ENCODE measurements around the gene RASEF. TPM values are rescaled to one million over a fixed set of nuclear protein-coding genes. Genes with fewer than 3 reads are reported as not detected.
"Not testable (repeated sequence)": the region's sequence is repeated elsewhere in the genome, so short reads cannot be mapped to it uniquely, and the experiment has no call there.

RASEF gene
- total RNA-seq, 1 experiment from 2014 or later = 12.3 TPM

- Histone ChIP-seq H3K9ac (ENCODE audit: low read length) (no peak overlapping the region), H4K20me1 (ENCODE audit: low read length) (no peaks in the 10 kb centered on the region), H3K9me3 (ENCODE audit: low read length) (no peaks in the 10 kb centered on the region), H3K4me1 (ENCODE audit: insufficient read depth, low read length) (no peaks in the 10 kb centered on the region), H3K36me3 (ENCODE audit: low read depth, low read length) (no peaks in the 10 kb centered on the region), H3K4me2 (ENCODE audit: low read length) (no peak overlapping the region), H3K27ac (ENCODE audit: low read length) (no peak overlapping the region), H3F3A (ENCODE audit: low read length, unreplicated experiment) (no peaks in the 10 kb centered on the region), H3K4me3 (ENCODE audit: low read length) (no peak overlapping the region), H3K9me2 (replicated peaks; ENCODE audit: low read length) (no peaks in the 10 kb centered on the region), H2AFZ (ENCODE audit: low read length) (no peak overlapping the region), H3K27me3 (ENCODE audit: low read length) (no peaks in the 10 kb centered on the region), H3K79me2 (ENCODE audit: low read length) (no peaks in the 10 kb centered on the region)
- CTCF ChIA-PET = no interaction called here
- TF ChIP-seq CTCF (conservative IDR thresholded peaks at IDR 0.05; ENCODE audit: low read depth, low read length) (no peak), EZH2 (IDR thresholded peaks at IDR 0.05; ENCODE audit: low read length, unreplicated experiment) (no peak), EZH2phosphoT487 (IDR thresholded peaks at IDR 0.05; ENCODE audit: borderline replicate concordance, low read length) (no peak)
- no TSS peak for BruUV-seq (replicated peaks)
- DNase-seq = no peak
- no peak for ATAC-seq
- intact Hi-C loops (cut with micrococcal nuclease) = no loop called here
- POLR2A ChIA-PET (ENCODE audit: unreplicated experiment) = no interaction called here
Observed at GRCh38 chr9:83081010-83081409, 18.1 kb upstream of the RASEF start.

- H3K36me3 ChIP-seq (ENCODE audit: low read depth, low read length); H3K27me3 ChIP-seq (ENCODE audit: low read length); H3K4me3 ChIP-seq (ENCODE audit: low read length); intact Hi-C loops (cut with micrococcal nuclease); ATAC-seq; H3K27ac ChIP-seq (ENCODE audit: low read length); H4K20me1 ChIP-seq (ENCODE audit: low read length); H3K4me1 ChIP-seq (ENCODE audit: insufficient read depth, low read length); BruUV-seq (replicated peaks); H3F3A ChIP-seq (ENCODE audit: low read length, unreplicated experiment); H3K9ac ChIP-seq (ENCODE audit: low read length); H3K9me3 ChIP-seq (ENCODE audit: low read length); DNase-seq; H3K9me2 ChIP-seq (replicated peaks; ENCODE audit: low read length); CTCF ChIA-PET; H3K4me2 ChIP-seq (ENCODE audit: low read length); H3K79me2 ChIP-seq (ENCODE audit: low read length); POLR2A ChIA-PET (ENCODE audit: unreplicated experiment); H2AFZ ChIP-seq (ENCODE audit: low read length): not testable (repeated sequence)
Observed at GRCh38 chr9:83075932-83076331, 13.0 kb upstream of the RASEF start.

- H3K36me3 ChIP-seq (ENCODE audit: low read depth, low read length); H4K20me1 ChIP-seq (ENCODE audit: low read length); H3F3A ChIP-seq (ENCODE audit: low read length, unreplicated experiment); H3K4me2 ChIP-seq (ENCODE audit: low read length); H3K4me1 ChIP-seq (ENCODE audit: insufficient read depth, low read length); DNase-seq; H3K4me3 ChIP-seq (ENCODE audit: low read length); H2AFZ ChIP-seq (ENCODE audit: low read length); H3K79me2 ChIP-seq (ENCODE audit: low read length); H3K27me3 ChIP-seq (ENCODE audit: low read length); CTCF ChIA-PET; ATAC-seq; intact Hi-C loops (cut with micrococcal nuclease); POLR2A ChIA-PET (ENCODE audit: unreplicated experiment); H3K9me2 ChIP-seq (replicated peaks; ENCODE audit: low read length); H3K9ac ChIP-seq (ENCODE audit: low read length); BruUV-seq (replicated peaks); H3K9me3 ChIP-seq (ENCODE audit: low read length); H3K27ac ChIP-seq (ENCODE audit: low read length): not testable (repeated sequence)
Observed at GRCh38 chr9:83072498-83072897, 9.6 kb upstream of the RASEF start.

GRCh38 chr9:83071626-83072025 lies 8.7 kb upstream of the RASEF start:
- H3K36me3 ChIP-seq (ENCODE audit: low read depth, low read length) = no peaks in the 10 kb centered on the region
- no TSS peak for BruUV-seq (replicated peaks)
- POLR2A ChIA-PET (ENCODE audit: unreplicated experiment) = no interaction called here
- H4K20me1 ChIP-seq (ENCODE audit: low read length) = no peaks in the 10 kb centered on the region
- H2AFZ ChIP-seq (ENCODE audit: low read length) = no peak overlapping the region
- TF ChIP-seq CTCF (conservative IDR thresholded peaks at IDR 0.05; ENCODE audit: low read depth, low read length) (no peak), EZH2phosphoT487 (IDR thresholded peaks at IDR 0.05; ENCODE audit: borderline replicate concordance, low read length) (no peak), EZH2 (IDR thresholded peaks at IDR 0.05; ENCODE audit: low read length, unreplicated experiment) (no peak)
- no peaks in the 10 kb centered on the region for H3K9me3 ChIP-seq (ENCODE audit: low read length)
- no peaks in the 10 kb centered on the region for H3F3A ChIP-seq (ENCODE audit: low read length, unreplicated experiment)
- H3K79me2 ChIP-seq (ENCODE audit: low read length) = no peaks in the 10 kb centered on the region
- CTCF ChIA-PET = no interaction called here
- no peak overlapping the region for H3K27ac ChIP-seq (ENCODE audit: low read length)
- no peak overlapping the region for H3K4me2 ChIP-seq (ENCODE audit: low read length)
- H3K4me1 ChIP-seq (ENCODE audit: insufficient read depth, low read length) = peaks cover 5% of the 10 kb centered on the region
- H3K27me3 ChIP-seq (ENCODE audit: low read length) = no peaks in the 10 kb centered on the region
- DNase-seq (no peak), ATAC-seq (no peak)
- no peaks in the 10 kb centered on the region for H3K9me2 ChIP-seq (replicated peaks; ENCODE audit: low read length)
- no peak overlapping the region for H3K9ac ChIP-seq (ENCODE audit: low read length)
- intact Hi-C loops (cut with micrococcal nuclease) = no loop called here
- H3K4me3 ChIP-seq (ENCODE audit: low read length) = no peak overlapping the region
